HepG2 (cell line): ENCODE results near the gene FASTK. TPM values are rescaled to one million over a fixed set of nuclear protein-coding genes. Genes with fewer than 3 reads are reported as not detected.
A peak's percentile ranks its signal among the peaks of the same experiment; 100 is the strongest.

Experiments used
- PHF5A ChIP-seq: IDR thresholded peaks from one replicate; pipeline ENCODE4 v1.6.1; 2018; ENCODE audit warnings: low read depth, missing genetic modification reagents; ENCODE audit not compliant: unreplicated experiment
- REPIN1 ChIP-seq: sonication (generic); formaldehyde crosslinking; IDR thresholded peaks from 2 replicates; pipeline ENCODE4 v1.8.0; 2022; ENCODE audit warnings: missing genetic modification reagents, low read depth, mild to moderate bottlenecking, borderline replicate concordance
- SETDB1 ChIP-seq: sonication (generic); formaldehyde crosslinking; IDR thresholded peaks from 2 replicates; pipeline ENCODE4 v1.5.1; 2020; ENCODE audit warnings: missing genetic modification reagents, mild to moderate bottlenecking, borderline replicate concordance
- ZFP62 ChIP-seq: sonication (generic); formaldehyde crosslinking; IDR thresholded peaks from 2 replicates; pipeline ENCODE4 v1.4.0; 2020; ENCODE audit warnings: missing genetic modification reagents
- ZNF383 ChIP-seq: sonication (generic); formaldehyde crosslinking; IDR thresholded peaks from 2 replicates; pipeline ENCODE4 v1.4.0; 2020; ENCODE audit warnings: missing genetic modification reagents, mild to moderate bottlenecking, borderline replicate concordance
- polyA plus RNA-seq, 8 experiments: library from polyadenylated mRNA; depleted of rRNA in 3 of 8; stranded (reverse) in 7 of 8; unstranded in 1 of 8; fragments of >200 nt; fragmentation: Illumina TruSeq in 4 of 8; extraction: Trizol in 4 of 8; gene quantifications; 2 replicates each; pipeline versions ENCODE4 v1.2.1 to v1.2.3, GENCODE V29; 2011 to 2016; ENCODE audit warnings: low read depth in 4 of 8, missing spikeins in 1 of 8, mixed read lengths in 1 of 8; ENCODE audit not compliant: insufficient read depth in 1 of 8
- total RNA-seq, 5 experiments: library from RNA; depleted of rRNA; stranded (reverse); fragments of >200 nt; fragmentation: Illumina TruSeq; extraction: Trizol; gene quantifications; 2 replicates each; pipeline ENCODE4 v1.2.3, GENCODE V29; 2016; ENCODE audit warnings: low read depth in 1 of 5
- TF ChIP-seq, protein P1 (sequence below): sonication (generic); formaldehyde crosslinking; conservative IDR thresholded peaks from 2 replicates; pipeline ENCODE4 v1.4.0; 2020; ENCODE audit warnings: mild to moderate bottlenecking, missing genetic modification reagents, moderate library complexity
- TF ChIP-seq, protein P2 (sequence below): sonication (generic); formaldehyde crosslinking; IDR thresholded peaks from 2 replicates; pipeline ENCODE4 v1.4.0; 2020; ENCODE audit warnings: missing genetic modification reagents
- TF ChIP-seq, protein P3 (sequence below): sonication (generic); formaldehyde crosslinking; IDR thresholded peaks from 2 replicates; pipeline ENCODE4 v1.5.1; 2020; ENCODE audit warnings: mild to moderate bottlenecking, missing genetic modification reagents, borderline replicate concordance

The FASTK gene
- total and polyA plus RNA-seq, 2 of the 13 experiments (the other 11 are each of a cell fraction or from before 2014, with no cell fraction given): 52.9 to 55.7 TPM

DNA sequence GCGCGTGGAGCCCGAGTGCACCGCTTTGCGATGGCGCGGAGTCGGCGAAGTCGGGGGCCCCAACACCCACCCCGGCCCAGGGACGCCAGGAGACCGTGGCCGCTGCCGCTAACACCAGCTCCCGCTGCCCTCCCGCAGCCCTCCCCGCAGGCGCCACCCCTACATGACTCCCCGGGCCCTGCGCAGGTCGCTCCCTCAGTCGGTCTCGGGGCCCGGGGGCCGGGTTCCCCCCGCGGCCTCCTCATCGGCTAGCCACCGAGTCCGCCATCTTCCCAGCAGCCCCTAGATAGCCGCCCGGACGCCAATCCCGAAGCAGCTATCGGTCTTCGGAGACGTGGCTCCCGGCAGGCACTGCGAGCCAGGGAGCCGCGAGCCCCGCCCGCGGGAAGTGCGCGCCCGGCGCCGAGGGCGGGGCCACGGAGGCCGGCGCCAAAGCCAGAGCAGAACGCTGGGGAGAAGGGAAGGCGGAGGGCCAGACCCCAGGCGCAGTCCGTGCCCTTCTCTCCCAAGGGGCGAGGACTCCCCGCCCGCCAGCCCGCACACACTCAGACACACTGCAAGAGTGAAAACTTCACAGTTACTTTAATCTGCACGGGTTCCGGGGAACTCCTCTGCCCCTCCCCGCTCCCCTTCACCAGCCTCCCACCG, at the start of gene FASTK (continued):
- TF ChIP-seq, protein P1, sequence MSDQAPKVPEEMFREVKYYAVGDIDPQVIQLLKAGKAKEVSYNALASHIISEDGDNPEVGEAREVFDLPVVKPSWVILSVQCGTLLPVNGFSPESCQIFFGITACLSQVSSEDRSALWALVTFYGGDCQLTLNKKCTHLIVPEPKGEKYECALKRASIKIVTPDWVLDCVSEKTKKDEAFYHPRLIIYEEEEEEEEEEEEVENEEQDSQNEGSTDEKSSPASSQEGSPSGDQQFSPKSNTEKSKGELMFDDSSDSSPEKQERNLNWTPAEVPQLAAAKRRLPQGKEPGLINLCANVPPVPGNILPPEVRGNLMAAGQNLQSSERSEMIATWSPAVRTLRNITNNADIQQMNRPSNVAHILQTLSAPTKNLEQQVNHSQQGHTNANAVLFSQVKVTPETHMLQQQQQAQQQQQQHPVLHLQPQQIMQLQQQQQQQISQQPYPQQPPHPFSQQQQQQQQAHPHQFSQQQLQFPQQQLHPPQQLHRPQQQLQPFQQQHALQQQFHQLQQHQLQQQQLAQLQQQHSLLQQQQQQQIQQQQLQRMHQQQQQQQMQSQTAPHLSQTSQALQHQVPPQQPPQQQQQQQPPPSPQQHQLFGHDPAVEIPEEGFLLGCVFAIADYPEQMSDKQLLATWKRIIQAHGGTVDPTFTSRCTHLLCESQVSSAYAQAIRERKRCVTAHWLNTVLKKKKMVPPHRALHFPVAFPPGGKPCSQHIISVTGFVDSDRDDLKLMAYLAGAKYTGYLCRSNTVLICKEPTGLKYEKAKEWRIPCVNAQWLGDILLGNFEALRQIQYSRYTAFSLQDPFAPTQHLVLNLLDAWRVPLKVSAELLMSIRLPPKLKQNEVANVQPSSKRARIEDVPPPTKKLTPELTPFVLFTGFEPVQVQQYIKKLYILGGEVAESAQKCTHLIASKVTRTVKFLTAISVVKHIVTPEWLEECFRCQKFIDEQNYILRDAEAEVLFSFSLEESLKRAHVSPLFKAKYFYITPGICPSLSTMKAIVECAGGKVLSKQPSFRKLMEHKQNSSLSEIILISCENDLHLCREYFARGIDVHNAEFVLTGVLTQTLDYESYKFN (CRISPR knock-in tag): peak; percentile 41
- TF ChIP-seq SETDB1 (CRISPR knock-in tag) (no peak), PHF5A (CRISPR knock-in tag) (peak; percentile 33), ZFP62 (CRISPR knock-in tag) (0 out of 2 replicates have a peak, but pooled peaks have one; percentile 40), REPIN1 (CRISPR knock-in tag) (peak; percentile 82; the same call in 1 of the 2 replicates), ZNF383 (CRISPR knock-in tag) (no peak)
- TF ChIP-seq, protein P2, sequence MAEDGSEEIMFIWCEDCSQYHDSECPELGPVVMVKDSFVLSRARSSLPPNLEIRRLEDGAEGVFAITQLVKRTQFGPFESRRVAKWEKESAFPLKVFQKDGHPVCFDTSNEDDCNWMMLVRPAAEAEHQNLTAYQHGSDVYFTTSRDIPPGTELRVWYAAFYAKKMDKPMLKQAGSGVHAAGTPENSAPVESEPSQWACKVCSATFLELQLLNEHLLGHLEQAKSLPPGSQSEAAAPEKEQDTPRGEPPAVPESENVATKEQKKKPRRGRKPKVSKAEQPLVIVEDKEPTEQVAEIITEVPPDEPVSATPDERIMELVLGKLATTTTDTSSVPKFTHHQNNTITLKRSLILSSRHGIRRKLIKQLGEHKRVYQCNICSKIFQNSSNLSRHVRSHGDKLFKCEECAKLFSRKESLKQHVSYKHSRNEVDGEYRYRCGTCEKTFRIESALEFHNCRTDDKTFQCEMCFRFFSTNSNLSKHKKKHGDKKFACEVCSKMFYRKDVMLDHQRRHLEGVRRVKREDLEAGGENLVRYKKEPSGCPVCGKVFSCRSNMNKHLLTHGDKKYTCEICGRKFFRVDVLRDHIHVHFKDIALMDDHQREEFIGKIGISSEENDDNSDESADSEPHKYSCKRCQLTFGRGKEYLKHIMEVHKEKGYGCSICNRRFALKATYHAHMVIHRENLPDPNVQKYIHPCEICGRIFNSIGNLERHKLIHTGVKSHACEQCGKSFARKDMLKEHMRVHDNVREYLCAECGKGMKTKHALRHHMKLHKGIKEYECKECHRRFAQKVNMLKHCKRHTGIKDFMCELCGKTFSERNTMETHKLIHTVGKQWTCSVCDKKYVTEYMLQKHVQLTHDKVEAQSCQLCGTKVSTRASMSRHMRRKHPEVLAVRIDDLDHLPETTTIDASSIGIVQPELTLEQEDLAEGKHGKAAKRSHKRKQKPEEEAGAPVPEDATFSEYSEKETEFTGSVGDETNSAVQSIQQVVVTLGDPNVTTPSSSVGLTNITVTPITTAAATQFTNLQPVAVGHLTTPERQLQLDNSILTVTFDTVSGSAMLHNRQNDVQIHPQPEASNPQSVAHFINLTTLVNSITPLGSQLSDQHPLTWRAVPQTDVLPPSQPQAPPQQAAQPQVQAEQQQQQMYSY (CRISPR knock-in tag): 0 out of 2 replicates have a peak, but pooled peaks have one; percentile 9
- TF ChIP-seq, protein P3, sequence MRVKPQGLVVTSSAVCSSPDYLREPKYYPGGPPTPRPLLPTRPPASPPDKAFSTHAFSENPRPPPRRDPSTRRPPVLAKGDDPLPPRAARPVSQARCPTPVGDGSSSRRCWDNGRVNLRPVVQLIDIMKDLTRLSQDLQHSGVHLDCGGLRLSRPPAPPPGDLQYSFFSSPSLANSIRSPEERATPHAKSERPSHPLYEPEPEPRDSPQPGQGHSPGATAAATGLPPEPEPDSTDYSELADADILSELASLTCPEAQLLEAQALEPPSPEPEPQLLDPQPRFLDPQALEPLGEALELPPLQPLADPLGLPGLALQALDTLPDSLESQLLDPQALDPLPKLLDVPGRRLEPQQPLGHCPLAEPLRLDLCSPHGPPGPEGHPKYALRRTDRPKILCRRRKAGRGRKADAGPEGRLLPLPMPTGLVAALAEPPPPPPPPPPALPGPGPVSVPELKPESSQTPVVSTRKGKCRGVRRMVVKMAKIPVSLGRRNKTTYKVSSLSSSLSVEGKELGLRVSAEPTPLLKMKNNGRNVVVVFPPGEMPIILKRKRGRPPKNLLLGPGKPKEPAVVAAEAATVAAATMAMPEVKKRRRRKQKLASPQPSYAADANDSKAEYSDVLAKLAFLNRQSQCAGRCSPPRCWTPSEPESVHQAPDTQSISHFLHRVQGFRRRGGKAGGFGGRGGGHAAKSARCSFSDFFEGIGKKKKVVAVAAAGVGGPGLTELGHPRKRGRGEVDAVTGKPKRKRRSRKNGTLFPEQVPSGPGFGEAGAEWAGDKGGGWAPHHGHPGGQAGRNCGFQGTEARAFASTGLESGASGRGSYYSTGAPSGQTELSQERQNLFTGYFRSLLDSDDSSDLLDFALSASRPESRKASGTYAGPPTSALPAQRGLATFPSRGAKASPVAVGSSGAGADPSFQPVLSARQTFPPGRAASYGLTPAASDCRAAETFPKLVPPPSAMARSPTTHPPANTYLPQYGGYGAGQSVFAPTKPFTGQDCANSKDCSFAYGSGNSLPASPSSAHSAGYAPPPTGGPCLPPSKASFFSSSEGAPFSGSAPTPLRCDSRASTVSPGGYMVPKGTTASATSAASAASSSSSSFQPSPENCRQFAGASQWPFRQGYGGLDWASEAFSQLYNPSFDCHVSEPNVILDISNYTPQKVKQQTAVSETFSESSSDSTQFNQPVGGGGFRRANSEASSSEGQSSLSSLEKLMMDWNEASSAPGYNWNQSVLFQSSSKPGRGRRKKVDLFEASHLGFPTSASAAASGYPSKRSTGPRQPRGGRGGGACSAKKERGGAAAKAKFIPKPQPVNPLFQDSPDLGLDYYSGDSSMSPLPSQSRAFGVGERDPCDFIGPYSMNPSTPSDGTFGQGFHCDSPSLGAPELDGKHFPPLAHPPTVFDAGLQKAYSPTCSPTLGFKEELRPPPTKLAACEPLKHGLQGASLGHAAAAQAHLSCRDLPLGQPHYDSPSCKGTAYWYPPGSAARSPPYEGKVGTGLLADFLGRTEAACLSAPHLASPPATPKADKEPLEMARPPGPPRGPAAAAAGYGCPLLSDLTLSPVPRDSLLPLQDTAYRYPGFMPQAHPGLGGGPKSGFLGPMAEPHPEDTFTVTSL (CRISPR knock-in tag): 0 out of 2 replicates have a peak, but pooled peaks have one; percentile 41
- TF ChIP-seq, all 625 proteins: peak for 223
